Neutrophil (primary cell): ENCODE results near the gene RELT.

Source experiments
- H3K27ac ChIP-seq: fragments of 200-600 bp; sonication (generic); 2 replicates; pipeline ENCODE4 v1.5.1; 2016; ENCODE audit warnings: mild to moderate bottlenecking, moderate library complexity
- H3K27me3 ChIP-seq: fragments of 200-600 bp; sonication (generic); 2 replicates; pipeline ENCODE4 v1.6.0; 2016; ENCODE audit warnings: mild to moderate bottlenecking
- H3K36me3 ChIP-seq: fragments of 200-600 bp; sonication (generic); 2 replicates; pipeline ENCODE4 v1.5.1; 2017
- H3K4me1 ChIP-seq, 2 experiments: fragments of 200-600 bp in 1 of 2; sonication (generic) in 1 of 2; 1 replicate in 1 of 2; 2 replicates in 1 of 2; pipeline versions ENCODE4 v1.5.1 to v1.6.1; 2013 to 2016; ENCODE audit warnings: low read depth in 1 of 2, low read length in 1 of 2, mild to moderate bottlenecking in 1 of 2, moderate library complexity in 1 of 2; ENCODE audit not compliant: control insufficient read depth in 1 of 2, insufficient read depth in 1 of 2
- H3K4me3 ChIP-seq, 2 experiments: fragments of 200-600 bp in 1 of 2; sonication (generic) in 1 of 2; 1 replicate in 1 of 2; 2 replicates in 1 of 2; pipeline ENCODE4 v1.5.1; 2013 to 2016; ENCODE audit warnings: low read depth in 1 of 2, low read length in 1 of 2, mild to moderate bottlenecking in 1 of 2, moderate library complexity in 1 of 2
- H3K9me3 ChIP-seq: fragments of 200-600 bp; sonication (generic); 2 replicates; pipeline ENCODE4 v1.5.1; 2016
- CTCF ChIP-seq: fragments of 200-600 bp; sonication (generic); IDR thresholded peaks from 2 replicates; pipeline ENCODE4 v1.5.1; 2016; ENCODE audit warnings: antibody characterized with exemption

Gene RELT

GRCh38 chr11:73383249-73384124 lies 7.3 kb downstream of the RELT start:
- peaks cover 100% of the 10 kb centered on the region in 2 experiments for H3K4me1 ChIP-seq
- H3K27ac ChIP-seq, result peak overlapping the region; percentile 99
- no peak for TF ChIP-seq CTCF
- peaks cover 28% of the 10 kb centered on the region for H3K36me3 ChIP-seq
- H3K4me3 ChIP-seq, result peak overlapping the region; percentile 80 to 96
- no peaks in the 10 kb centered on the region for H3K9me3 ChIP-seq
- H3K27me3 ChIP-seq, result no peaks in the 10 kb centered on the region

GRCh38 chr11:73384125-73384441 lies 7.9 kb downstream of the RELT start:
- Histone ChIP-seq H3K4me3 (peak overlapping the region; percentile 80 to 96), H3K36me3 (peaks cover 32% of the 10 kb centered on the region), H3K9me3 (no peaks in the 10 kb centered on the region), H3K4me1 (peaks cover 100% of the 10 kb centered on the region in 2 experiments), H3K27ac (peak overlapping the region; percentile 99), H3K27me3 (no peaks in the 10 kb centered on the region)
- no peak for TF ChIP-seq CTCF

- Histone ChIP-seq H3K4me3 (peak overlapping the region; percentile 80 to 96), H3K4me1 (peaks cover 100% of the 10 kb centered on the region in 2 experiments), H3K27me3 (no peaks in the 10 kb centered on the region), H3K27ac (peak overlapping the region; percentile 99), H3K36me3 (peaks cover 30% of the 10 kb centered on the region), H3K9me3 (no peaks in the 10 kb centered on the region)
- TF ChIP-seq CTCF, result no peak
Observed at GRCh38 chr11:73384531-73384871, 8.3 kb downstream of the RELT start.

- Histone ChIP-seq H3K4me3 (peak overlapping the region; percentile 80 to 96), H3K27me3 (no peaks in the 10 kb centered on the region), H3K9me3 (no peaks in the 10 kb centered on the region), H3K27ac (peak overlapping the region; percentile 99), H3K36me3 (peaks cover 29% of the 10 kb centered on the region), H3K4me1 (peaks cover 100% of the 10 kb centered on the region in 2 experiments)
- TF ChIP-seq CTCF, result peak; percentile 76
Observed at GRCh38 chr11:73384872-73385689, 8.9 kb downstream of the RELT start.

- H3K27ac ChIP-seq, result peak overlapping the region; percentile 99
- peaks cover 99 to 100% of the 10 kb centered on the region in 2 experiments for H3K4me1 ChIP-seq
- H3K4me3 ChIP-seq, result peak overlapping the region; percentile 80 to 96
- TF ChIP-seq CTCF, result no peak
- H3K27me3 ChIP-seq, result no peaks in the 10 kb centered on the region
- no peaks in the 10 kb centered on the region for H3K9me3 ChIP-seq
- peaks cover 35% of the 10 kb centered on the region for H3K36me3 ChIP-seq
Observed at GRCh38 chr11:73386016-73386415, 9.8 kb downstream of the RELT start.
